Neural cell (in vitro differentiated cells): ENCODE measurements around the gene ZBTB42.
A peak's percentile ranks its signal among the peaks of the same experiment; 100 is the strongest.

ENCODE experiments used
- EZH2 ChIP-seq: fragments of 200-600, 300-800 bp; shearing (Covaris generic), sonication (generic); IDR thresholded peaks from 2 replicates; pipeline ENCODE4 v1.6.1; 2014; ENCODE audit warnings: antibody characterized with exemption, low read length, borderline replicate concordance, mild to moderate bottlenecking; ENCODE audit not compliant: insufficient read depth, poor library complexity, severe bottlenecking
- POLR2AphosphoS5 ChIP-seq: IDR thresholded peaks from 2 replicates; pipeline ENCODE4 v1.6.1; 2012
- RAD21 ChIP-seq: fragments of 450-650 bp; conservative IDR thresholded peaks from 2 replicates; pipeline ENCODE4 v1.6.1; 2014; ENCODE audit warnings: antibody characterized with exemption, mild to moderate bottlenecking, moderate library complexity
- TF ChIP-seq, protein P1 (sequence below): fragments of 450-650 bp; IDR thresholded peaks from 2 replicates; pipeline ENCODE4 v1.5.1; 2014; ENCODE audit warnings: antibody characterized with exemption, mild to moderate bottlenecking, moderate library complexity; ENCODE audit not compliant: poor library complexity, severe bottlenecking
- TF ChIP-seq, protein P2 (sequence below): IDR thresholded peaks from 2 replicates; pipeline ENCODE4 v1.6.1; 2012; ENCODE audit warnings: borderline replicate concordance

DNA sequence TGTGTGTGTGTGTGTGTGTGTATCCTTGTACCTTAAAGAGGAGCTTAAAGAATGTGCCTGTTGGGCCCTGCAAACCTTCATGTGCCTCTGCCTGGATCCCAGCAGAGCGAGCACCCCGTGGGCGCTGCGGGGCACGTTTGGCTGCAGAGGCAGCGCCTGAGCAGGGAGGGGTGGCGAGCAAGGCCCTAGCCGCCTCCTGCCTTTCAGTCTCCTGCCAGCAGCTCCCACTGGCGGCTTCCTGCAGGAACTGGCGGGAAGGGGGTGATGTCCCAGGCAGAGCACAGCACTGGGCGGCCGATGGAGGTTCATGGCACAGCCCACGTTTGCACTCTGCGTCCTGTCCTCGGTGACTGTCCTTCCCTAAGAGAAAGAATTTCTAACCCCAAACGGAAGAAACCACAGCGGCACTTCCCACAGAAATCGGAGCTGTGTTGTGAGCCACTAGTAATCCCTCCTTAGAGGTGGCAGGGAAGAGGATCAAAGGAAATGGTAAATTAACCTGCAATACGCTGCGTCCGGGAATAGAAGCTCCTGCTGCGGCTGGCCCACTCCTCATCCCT lies 19.8 kb downstream of the ZBTB42 start:
- TF ChIP-seq, protein P1, sequence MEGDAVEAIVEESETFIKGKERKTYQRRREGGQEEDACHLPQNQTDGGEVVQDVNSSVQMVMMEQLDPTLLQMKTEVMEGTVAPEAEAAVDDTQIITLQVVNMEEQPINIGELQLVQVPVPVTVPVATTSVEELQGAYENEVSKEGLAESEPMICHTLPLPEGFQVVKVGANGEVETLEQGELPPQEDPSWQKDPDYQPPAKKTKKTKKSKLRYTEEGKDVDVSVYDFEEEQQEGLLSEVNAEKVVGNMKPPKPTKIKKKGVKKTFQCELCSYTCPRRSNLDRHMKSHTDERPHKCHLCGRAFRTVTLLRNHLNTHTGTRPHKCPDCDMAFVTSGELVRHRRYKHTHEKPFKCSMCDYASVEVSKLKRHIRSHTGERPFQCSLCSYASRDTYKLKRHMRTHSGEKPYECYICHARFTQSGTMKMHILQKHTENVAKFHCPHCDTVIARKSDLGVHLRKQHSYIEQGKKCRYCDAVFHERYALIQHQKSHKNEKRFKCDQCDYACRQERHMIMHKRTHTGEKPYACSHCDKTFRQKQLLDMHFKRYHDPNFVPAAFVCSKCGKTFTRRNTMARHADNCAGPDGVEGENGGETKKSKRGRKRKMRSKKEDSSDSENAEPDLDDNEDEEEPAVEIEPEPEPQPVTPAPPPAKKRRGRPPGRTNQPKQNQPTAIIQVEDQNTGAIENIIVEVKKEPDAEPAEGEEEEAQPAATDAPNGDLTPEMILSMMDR, result peak; percentile 41
- TF ChIP-seq POLR2AphosphoS5 (no peak), EZH2 (no peak), RAD21 (no peak)
- TF ChIP-seq, protein P2, sequence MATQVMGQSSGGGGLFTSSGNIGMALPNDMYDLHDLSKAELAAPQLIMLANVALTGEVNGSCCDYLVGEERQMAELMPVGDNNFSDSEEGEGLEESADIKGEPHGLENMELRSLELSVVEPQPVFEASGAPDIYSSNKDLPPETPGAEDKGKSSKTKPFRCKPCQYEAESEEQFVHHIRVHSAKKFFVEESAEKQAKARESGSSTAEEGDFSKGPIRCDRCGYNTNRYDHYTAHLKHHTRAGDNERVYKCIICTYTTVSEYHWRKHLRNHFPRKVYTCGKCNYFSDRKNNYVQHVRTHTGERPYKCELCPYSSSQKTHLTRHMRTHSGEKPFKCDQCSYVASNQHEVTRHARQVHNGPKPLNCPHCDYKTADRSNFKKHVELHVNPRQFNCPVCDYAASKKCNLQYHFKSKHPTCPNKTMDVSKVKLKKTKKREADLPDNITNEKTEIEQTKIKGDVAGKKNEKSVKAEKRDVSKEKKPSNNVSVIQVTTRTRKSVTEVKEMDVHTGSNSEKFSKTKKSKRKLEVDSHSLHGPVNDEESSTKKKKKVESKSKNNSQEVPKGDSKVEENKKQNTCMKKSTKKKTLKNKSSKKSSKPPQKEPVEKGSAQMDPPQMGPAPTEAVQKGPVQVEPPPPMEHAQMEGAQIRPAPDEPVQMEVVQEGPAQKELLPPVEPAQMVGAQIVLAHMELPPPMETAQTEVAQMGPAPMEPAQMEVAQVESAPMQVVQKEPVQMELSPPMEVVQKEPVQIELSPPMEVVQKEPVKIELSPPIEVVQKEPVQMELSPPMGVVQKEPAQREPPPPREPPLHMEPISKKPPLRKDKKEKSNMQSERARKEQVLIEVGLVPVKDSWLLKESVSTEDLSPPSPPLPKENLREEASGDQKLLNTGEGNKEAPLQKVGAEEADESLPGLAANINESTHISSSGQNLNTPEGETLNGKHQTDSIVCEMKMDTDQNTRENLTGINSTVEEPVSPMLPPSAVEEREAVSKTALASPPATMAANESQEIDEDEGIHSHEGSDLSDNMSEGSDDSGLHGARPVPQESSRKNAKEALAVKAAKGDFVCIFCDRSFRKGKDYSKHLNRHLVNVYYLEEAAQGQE, result no peak
